Tibial artery (tissue), 4 donors: ENCODE data around the gene FBXO42.

Source experiments
- DNase-seq, 2 donors: peaks; one replicate each; pipeline ENCODE4 v3.0.0-alpha.2; 2019
- H3K27ac ChIP-seq, 2 donors: fragments of 200-600 bp; sonication (generic) in 1 of 2; 1 replicate in 1 of 2; 2 replicates in 1 of 2; pipeline ENCODE4 v1.5.1; 2018 to 2019; ENCODE audit warnings: mild to moderate bottlenecking in 1 of 2
- H3K27me3 ChIP-seq, 2 donors: fragments of 200-600 bp; sonication (generic) in 1 of 2; one replicate each; pipeline versions ENCODE4 v1.5.1 to v1.6.0; 2016 to 2019
- H3K36me3 ChIP-seq, 3 donors: fragments of 200-600 bp; sonication (generic) in 2 of 3; one replicate each; pipeline ENCODE4 v1.5.1; 2016 to 2019; ENCODE audit warnings: mild to moderate bottlenecking in 2 of 3
- H3K4me1 ChIP-seq, 4 donors: fragments of 200-600 bp; sonication (generic) in 2 of 4; 1 replicate in 3 of 4; 2 replicates in 1 of 4; pipeline ENCODE4 v1.5.1; 2016 to 2019
- H3K4me3 ChIP-seq, 2 donors: fragments of 200-600 bp; sonication (generic) in 1 of 2; 1 replicate in 1 of 2; 2 replicates in 1 of 2; pipeline ENCODE4 v1.5.1; 2018 to 2019; ENCODE audit warnings: mild to moderate bottlenecking in 2 of 2
- H3K9me3 ChIP-seq, 3 donors: fragments of 200-600 bp; sonication (generic) in 1 of 3; one replicate each; pipeline ENCODE4 v1.5.1; 2016 to 2019
- intact Hi-C: fragments of 100-400 bp; cut with DNase I; formaldehyde crosslinking; loops from one replicate; pipeline ENCODE4 v1.15.0; 2023; ENCODE audit warnings: low total_unique reads
- TF ChIP-seq, protein P1 (sequence below), 2 experiments: fragments of 200-600 bp in 1 of 2; fragments of 450-650 bp in 1 of 2; IDR thresholded peaks; one replicate each; pipeline ENCODE4 v1.5.1; 2017 to 2019; ENCODE audit warnings: antibody characterized with exemption in 2 of 2, mild to moderate bottlenecking in 1 of 2, moderate library complexity in 1 of 2

The FBXO42 gene

DNA sequence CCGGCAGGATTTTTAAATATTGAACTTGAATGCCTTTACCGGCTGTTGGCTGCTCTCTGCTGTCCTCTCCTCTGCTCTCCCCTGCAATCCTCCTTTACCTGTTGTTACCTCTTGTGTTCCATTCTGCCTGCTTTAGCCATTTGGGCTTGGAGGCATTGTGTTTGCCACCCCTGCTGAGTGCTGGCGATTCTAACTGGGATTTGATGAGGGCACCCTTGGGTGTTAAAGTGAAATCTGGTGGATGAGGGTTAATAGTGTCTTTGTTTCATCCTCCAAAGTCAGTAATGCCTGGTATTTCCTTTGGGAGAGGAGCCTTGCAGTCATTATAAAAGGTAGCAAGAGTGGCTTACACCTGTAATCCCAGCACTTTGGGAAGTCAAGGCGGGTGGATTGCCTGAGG, 24.7 kb upstream of the FBXO42 start:
- intact Hi-C loops = loop anchor here (10.0 kb wide), 1 partner anchor 292 kb away; no protein-coding TSS in a partner anchor
- Histone ChIP-seq H3K4me1 (peaks cover 0 to 89% (median 49%) of the 10 kb centered on the region in 4 donors), H3K9me3 (no peaks in the 10 kb centered on the region), H3K27ac (peak overlapping the region in 1 of 2 donors; percentile 48), H3K36me3 (no peaks in the 10 kb centered on the region), H3K27me3 (no peaks in the 10 kb centered on the region), H3K4me3 (no peak overlapping the region)
- TF ChIP-seq, protein P1, sequence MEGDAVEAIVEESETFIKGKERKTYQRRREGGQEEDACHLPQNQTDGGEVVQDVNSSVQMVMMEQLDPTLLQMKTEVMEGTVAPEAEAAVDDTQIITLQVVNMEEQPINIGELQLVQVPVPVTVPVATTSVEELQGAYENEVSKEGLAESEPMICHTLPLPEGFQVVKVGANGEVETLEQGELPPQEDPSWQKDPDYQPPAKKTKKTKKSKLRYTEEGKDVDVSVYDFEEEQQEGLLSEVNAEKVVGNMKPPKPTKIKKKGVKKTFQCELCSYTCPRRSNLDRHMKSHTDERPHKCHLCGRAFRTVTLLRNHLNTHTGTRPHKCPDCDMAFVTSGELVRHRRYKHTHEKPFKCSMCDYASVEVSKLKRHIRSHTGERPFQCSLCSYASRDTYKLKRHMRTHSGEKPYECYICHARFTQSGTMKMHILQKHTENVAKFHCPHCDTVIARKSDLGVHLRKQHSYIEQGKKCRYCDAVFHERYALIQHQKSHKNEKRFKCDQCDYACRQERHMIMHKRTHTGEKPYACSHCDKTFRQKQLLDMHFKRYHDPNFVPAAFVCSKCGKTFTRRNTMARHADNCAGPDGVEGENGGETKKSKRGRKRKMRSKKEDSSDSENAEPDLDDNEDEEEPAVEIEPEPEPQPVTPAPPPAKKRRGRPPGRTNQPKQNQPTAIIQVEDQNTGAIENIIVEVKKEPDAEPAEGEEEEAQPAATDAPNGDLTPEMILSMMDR (IDR thresholded peaks at IDR 0.05) = no peak
- DNase-seq = no peak

DNA sequence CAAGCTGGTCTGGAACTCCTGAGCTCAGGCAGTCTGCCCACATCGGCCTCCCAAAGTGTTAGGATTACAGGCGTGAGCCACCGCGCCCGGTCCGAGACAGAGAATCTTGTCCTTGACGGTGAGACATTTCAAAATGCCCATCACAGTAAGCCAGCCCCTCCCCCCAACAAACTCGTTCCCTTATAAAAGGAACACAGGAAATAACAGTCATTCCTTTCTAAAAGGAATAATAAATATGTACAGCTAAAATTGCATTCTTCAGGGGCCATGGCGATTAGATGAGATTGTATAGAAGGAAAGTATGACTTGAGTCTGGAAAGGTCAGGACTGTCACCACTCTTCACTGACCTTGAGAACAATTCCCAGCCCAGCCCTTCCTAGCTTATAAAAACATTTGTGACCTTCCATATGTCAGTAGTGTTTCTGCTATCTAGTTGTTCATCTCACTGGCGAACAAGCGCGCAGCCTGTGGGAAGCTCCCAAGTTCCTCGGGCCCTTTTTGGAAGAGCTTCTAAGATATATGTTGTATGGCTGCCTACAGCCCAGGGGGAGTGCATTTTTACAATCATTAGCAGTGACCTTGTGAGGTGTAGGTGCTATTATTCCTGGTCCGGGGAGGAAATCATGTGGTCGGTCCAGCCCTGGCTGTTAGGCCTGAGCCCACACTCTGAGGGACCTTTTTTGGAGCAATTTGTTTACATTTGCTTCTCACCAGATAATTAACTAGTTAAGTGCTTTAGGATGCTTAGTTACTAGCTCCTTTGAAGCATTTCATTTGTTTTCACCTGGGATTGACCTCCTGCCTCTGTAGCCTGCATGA, 23.5 kb upstream of the FBXO42 start:
- TF ChIP-seq, protein P1 (IDR thresholded peaks at IDR 0.05) = no peak
- Histone ChIP-seq H3K4me3 (peak overlapping the region in 1 of 2 donors; percentile 18), H3K27ac (peak overlapping the region; percentile 46 to 48), H3K36me3 (no peaks in the 10 kb centered on the region), H3K4me1 (peaks cover 0 to 96% (median 54%) of the 10 kb centered on the region in 4 donors), H3K9me3 (no peaks in the 10 kb centered on the region), H3K27me3 (no peaks in the 10 kb centered on the region)
- intact Hi-C loops = loop anchor here (10.0 kb wide), 1 partner anchor 291 kb away; no protein-coding TSS in a partner anchor
- no peak for DNase-seq

DNA sequence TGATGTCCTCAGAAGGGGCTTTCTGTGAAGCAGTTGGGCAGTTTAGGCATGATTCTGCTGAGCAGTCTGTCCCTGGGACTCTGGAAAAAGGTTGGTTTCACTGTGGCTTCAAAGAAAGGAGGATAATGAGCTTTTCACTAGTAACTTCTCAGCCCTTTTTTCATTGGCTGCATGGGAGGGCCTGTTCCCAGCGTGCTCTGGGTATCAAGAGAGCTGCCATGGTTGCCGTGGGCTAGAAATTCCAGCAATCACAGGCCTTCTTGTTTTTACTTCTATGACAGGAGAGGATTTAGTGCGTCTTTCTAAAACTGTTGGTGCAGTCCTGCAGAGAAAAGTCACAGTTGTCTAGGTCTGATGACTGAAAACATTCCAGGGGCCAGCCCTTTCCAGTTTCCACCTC, 22.0 kb upstream of the FBXO42 start:
- Histone ChIP-seq H3K27me3 (no peaks in the 10 kb centered on the region), H3K27ac (peak overlapping the region; percentile 3 to 48), H3K36me3 (no peaks in the 10 kb centered on the region), H3K4me1 (peaks cover 0 to 98% (median 63%) of the 10 kb centered on the region in 4 donors), H3K4me3 (no peak overlapping the region), H3K9me3 (no peaks in the 10 kb centered on the region)
- TF ChIP-seq, protein P1 (IDR thresholded peaks at IDR 0.05) = no peak
- intact Hi-C loops = loop anchor here (10.0 kb wide), 1 partner anchor 289 kb away; no protein-coding TSS in a partner anchor
- no peak for DNase-seq

DNA sequence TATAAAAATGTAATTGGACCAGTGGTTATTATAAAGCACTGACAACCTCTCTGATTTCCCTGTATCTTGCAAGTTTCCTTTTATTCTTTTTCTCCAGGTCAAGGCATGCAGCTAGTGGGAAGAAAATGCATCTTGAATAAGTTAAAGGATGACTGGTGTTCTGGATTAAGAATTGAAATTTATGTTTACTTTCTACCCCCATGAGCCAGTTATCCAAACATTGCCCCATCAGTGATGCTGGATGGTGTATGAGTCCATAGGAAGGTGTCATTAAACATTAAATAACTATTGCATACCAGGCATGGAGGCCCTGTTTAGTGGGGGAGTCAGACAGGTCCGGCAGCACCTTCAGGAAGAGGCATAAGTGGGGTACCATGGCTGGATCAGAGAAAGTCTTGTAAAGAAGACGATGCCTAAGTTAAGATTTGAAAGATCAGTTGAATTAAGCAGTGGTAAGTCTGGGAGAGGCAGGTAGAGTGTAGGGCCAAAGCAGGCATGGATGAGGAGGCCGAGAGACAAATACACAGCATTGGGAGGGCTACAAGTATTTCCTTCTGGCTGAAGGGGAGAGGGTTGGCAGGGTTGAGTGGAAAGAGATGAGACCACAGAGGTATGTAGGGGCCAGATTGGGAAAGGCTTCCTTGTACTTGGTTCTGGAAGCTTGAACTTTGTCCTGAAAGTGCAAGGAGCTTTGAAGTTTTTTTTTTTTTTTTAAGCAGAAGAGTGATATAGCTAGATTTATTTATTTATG, 20.4 kb upstream of the FBXO42 start:
- TF ChIP-seq, protein P1 (IDR thresholded peaks at IDR 0.05) = no peak
- peaks cover 0 to 94% (median 68%) of the 10 kb centered on the region in 4 donors for H3K4me1 ChIP-seq
- H3K4me3 ChIP-seq = no peak overlapping the region
- no peak for DNase-seq
- no peaks in the 10 kb centered on the region for H3K27me3 ChIP-seq
- H3K36me3 ChIP-seq = no peaks in the 10 kb centered on the region
- intact Hi-C loops = loop anchor here (10.0 kb wide), 1 partner anchor 288 kb away; no protein-coding TSS in a partner anchor
- no peaks in the 10 kb centered on the region for H3K9me3 ChIP-seq
- H3K27ac ChIP-seq = no peak overlapping the region

DNA sequence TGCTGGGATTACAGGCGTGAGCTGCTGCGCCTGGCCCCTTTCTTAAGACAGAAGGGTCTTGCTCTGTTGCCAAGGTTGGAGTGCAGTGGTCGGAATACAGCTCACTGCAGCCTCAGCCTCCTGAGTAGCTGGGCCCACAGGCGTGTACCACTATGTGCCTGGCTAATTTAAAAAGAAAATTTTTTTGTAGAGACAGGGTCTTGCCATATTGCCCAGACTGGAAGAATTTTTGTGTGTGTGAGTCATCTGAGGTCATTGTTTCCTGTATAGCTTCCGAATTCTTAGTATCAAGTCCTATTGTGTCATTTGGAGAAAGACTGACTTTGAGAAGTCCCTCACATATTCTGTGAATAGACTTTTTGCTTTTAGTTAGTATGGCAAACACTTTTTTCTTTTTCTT, 19.4 kb upstream of the FBXO42 start:
- TF ChIP-seq, protein P1 (IDR thresholded peaks at IDR 0.05) = no peak
- no peak for DNase-seq
- Histone ChIP-seq H3K9me3 (no peaks in the 10 kb centered on the region), H3K4me3 (no peak overlapping the region), H3K4me1 (peaks cover 0 to 85% (median 62%) of the 10 kb centered on the region in 4 donors), H3K36me3 (no peaks in the 10 kb centered on the region), H3K27me3 (no peaks in the 10 kb centered on the region), H3K27ac (no peak overlapping the region)
- intact Hi-C loops = loop anchor here (10.0 kb wide), 1 partner anchor 287 kb away; no protein-coding TSS in a partner anchor
